Right atrium auricular region (tissue), 2 donors: ENCODE data around the gene FZD7. TPM values are rescaled to one million over a fixed set of nuclear protein-coding genes. Genes with fewer than 3 reads are reported as not detected.

Experiments
- DNase-seq: peaks from one replicate; pipeline ENCODE4 v3.0.0-alpha.2; 2019; ENCODE audit warnings: low spot score
- H3K27ac ChIP-seq, 2 donors: fragments of 200-600 bp; sonication (generic); 1 replicate in 1 of 2; 2 replicates in 1 of 2; pipeline ENCODE4 v1.5.1; 2016 to 2019
- H3K27me3 ChIP-seq, 2 donors: fragments of 200-600 bp; sonication (generic); one replicate each; pipeline versions ENCODE4 v1.5.1 to v1.6.0; 2017 to 2019
- H3K36me3 ChIP-seq: fragments of 200-600 bp; sonication (generic); one replicate; pipeline ENCODE4 v1.5.1; 2016
- H3K4me1 ChIP-seq, 2 donors: fragments of 200-600 bp; sonication (generic); one replicate each; pipeline versions ENCODE4 v1.5.1 to v1.6.0; 2017 to 2019
- H3K4me3 ChIP-seq, 2 donors: fragments of 200-600 bp; sonication (generic); 1 replicate in 1 of 2; 2 replicates in 1 of 2; pipeline ENCODE4 v1.5.1; 2017 to 2019; ENCODE audit warnings: mild to moderate bottlenecking in 1 of 2, moderate library complexity in 1 of 2
- H3K9me3 ChIP-seq, 2 donors: fragments of 200-600 bp; sonication (generic); one replicate each; pipeline ENCODE4 v1.5.1; 2019
- CTCF ChIP-seq, 2 donors: fragments of 200-600 bp; sonication (generic); IDR thresholded peaks; one replicate each; pipeline ENCODE4 v1.5.1; 2019; ENCODE audit warnings: antibody characterized with exemption in 2 of 2
- total RNA-seq, 2 donors: library from RNA; depleted of rRNA; stranded (reverse); fragments of >200 nt; gene quantifications; one replicate each; pipeline ENCODE4 v1.1.0, GENCODE V29; 2016

FZD7 gene
- total RNA-seq, 2 donors from 2014 or later: 14.1 to 24.5 TPM

- no peaks in the 10 kb centered on the region for H3K9me3 ChIP-seq
- H3K4me1 ChIP-seq: no peaks in the 10 kb centered on the region
- H3K27ac ChIP-seq: no peak overlapping the region
- no peak for TF ChIP-seq CTCF (IDR thresholded peaks at IDR 0.05)
- H3K36me3 ChIP-seq: no peaks in the 10 kb centered on the region
- DNase-seq: no peak
- H3K27me3 ChIP-seq: no peaks in the 10 kb centered on the region
- H3K4me3 ChIP-seq: no peak overlapping the region
Observed at GRCh38 chr2:202079310-202079709, 45.7 kb downstream of the FZD7 start.

- no peaks in the 10 kb centered on the region for H3K4me1 ChIP-seq
- no peak for TF ChIP-seq CTCF (IDR thresholded peaks at IDR 0.05)
- no peak for DNase-seq
- H3K9me3 ChIP-seq: no peaks in the 10 kb centered on the region
- no peaks in the 10 kb centered on the region for H3K36me3 ChIP-seq
- H3K4me3 ChIP-seq: no peak overlapping the region
- no peak overlapping the region for H3K27ac ChIP-seq
- H3K27me3 ChIP-seq: no peaks in the 10 kb centered on the region
Observed at GRCh38 chr2:202084265-202084664, 50.6 kb downstream of the FZD7 start.

Other genes with a start within 250 kb of the FZD7 start
- not detected for gene CDK15, start 227.3 kb upstream of the FZD7 start, total RNA-seq
- gene KIAA2012, start 39.4 kb downstream of the FZD7 start, total RNA-seq: not detected
- gene SUMO1, start 204.7 kb downstream of the FZD7 start, total RNA-seq: 10 to 100 TPM; 42.9 to 53.2 TPM
- gene NOP58, start 231.9 kb downstream of the FZD7 start, total RNA-seq: 10 to 100 TPM; 17.4 to 18.9 TPM